IPS-20b (cell line): ENCODE data around the gene STRADA.
A peak's percentile ranks its signal among the peaks of the same experiment; 100 is the strongest.

Experiments
- H3K27ac ChIP-seq: one replicate; pipeline ENCODE4 v1.5.1; 2013; ENCODE audit warnings: low read length
- H3K27me3 ChIP-seq: 2 replicates; pipeline ENCODE4 v1.6.1; 2013; ENCODE audit warnings: mild to moderate bottlenecking, low read length, inconsistent platforms; ENCODE audit not compliant: insufficient read depth
- H3K36me3 ChIP-seq: 2 replicates; pipeline ENCODE4 v1.6.1; 2013; ENCODE audit warnings: low read depth, mild to moderate bottlenecking, inconsistent platforms, low read length, moderate library complexity; ENCODE audit not compliant: insufficient read depth
- H3K4me1 ChIP-seq: 2 replicates; pipeline ENCODE4 v1.6.1; 2013; ENCODE audit warnings: mild to moderate bottlenecking, control low read depth, inconsistent platforms, low read length, moderate library complexity; ENCODE audit not compliant: insufficient read depth
- H3K4me3 ChIP-seq: 2 replicates; pipeline ENCODE4 v1.5.1; 2013; ENCODE audit warnings: mild to moderate bottlenecking, low read length, inconsistent platforms
- H3K9ac ChIP-seq: 2 replicates; pipeline ENCODE4 v1.6.1; 2013; ENCODE audit warnings: low read depth, mild to moderate bottlenecking, inconsistent platforms, low read length, moderate library complexity
- H3K9me3 ChIP-seq: 2 replicates; pipeline ENCODE4 v1.6.1; 2013; ENCODE audit warnings: mild to moderate bottlenecking, low read depth, low read length, inconsistent platforms; ENCODE audit not compliant: insufficient read depth

Gene STRADA

GRCh38 chr17:63675607-63676546, 65.7 kb downstream of the STRADA start:
- Histone ChIP-seq H3K27me3 (no peaks in the 10 kb centered on the region), H3K9ac (0 out of 2 replicates have a peak overlapping the region, but pooled peaks have one; percentile 2), H3K9me3 (no peaks in the 10 kb centered on the region), H3K27ac (peak overlapping the region; percentile 50), H3K4me1 (peaks cover 21% of the 10 kb centered on the region), H3K36me3 (no peaks in the 10 kb centered on the region), H3K4me3 (no peak overlapping the region)

DNA sequence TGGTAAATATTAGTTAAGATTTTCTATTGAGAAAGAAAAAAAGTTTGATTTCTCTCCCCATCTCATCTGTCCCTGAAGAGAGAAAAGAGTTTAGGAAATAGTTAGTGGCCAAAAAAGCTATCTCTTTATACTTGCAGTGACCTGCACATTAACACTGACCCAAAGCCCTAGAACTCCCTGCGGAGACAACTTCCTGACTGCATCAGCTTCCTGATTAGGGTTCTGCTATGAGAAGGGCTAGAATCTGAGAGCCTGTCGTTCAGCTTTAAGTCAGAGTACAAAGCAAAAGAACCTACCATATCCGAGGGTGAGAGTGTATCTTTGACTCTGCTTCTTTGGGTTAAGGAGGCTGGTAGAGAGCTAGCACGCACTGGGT, 66.4 kb downstream of the STRADA start:
- 0 out of 2 replicates have a peak overlapping the region, but pooled peaks have one; percentile 2 for H3K9ac ChIP-seq
- peaks cover 21% of the 10 kb centered on the region for H3K4me1 ChIP-seq
- H3K36me3 ChIP-seq = no peaks in the 10 kb centered on the region
- H3K4me3 ChIP-seq = no peak overlapping the region
- no peaks in the 10 kb centered on the region for H3K9me3 ChIP-seq
- H3K27me3 ChIP-seq = no peaks in the 10 kb centered on the region
- no peak overlapping the region for H3K27ac ChIP-seq

DNA sequence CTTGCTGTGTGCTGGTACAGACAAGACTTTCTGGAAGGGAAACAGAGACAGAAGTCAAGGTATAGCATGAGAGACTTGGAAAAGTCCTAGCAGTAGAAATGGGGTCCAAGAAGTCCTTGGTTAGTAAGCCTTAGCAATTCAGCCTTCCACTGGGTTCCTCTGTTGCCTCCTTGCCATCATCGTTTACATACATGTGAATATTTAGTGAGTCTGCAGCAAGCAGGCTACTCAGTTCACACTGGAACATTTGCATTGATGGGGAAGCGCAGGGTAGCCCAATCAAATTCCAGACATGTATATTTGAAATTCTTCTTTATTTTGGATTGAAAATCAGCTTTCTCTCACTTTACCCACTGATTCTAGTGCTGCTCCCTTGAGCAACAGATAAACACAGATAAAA, 68.7 kb downstream of the STRADA start:
- H3K36me3 ChIP-seq = no peaks in the 10 kb centered on the region; the same call in 1 of the 2 replicates
- H3K27me3 ChIP-seq = no peaks in the 10 kb centered on the region
- no peak overlapping the region for H3K9ac ChIP-seq
- H3K4me1 ChIP-seq = peaks cover 21% of the 10 kb centered on the region
- no peak overlapping the region for H3K27ac ChIP-seq
- H3K9me3 ChIP-seq = no peaks in the 10 kb centered on the region
- H3K4me3 ChIP-seq = no peak overlapping the region

GRCh38 chr17:63665527-63666214, 75.9 kb downstream of the STRADA start:
- Histone ChIP-seq H3K27me3 (no peaks in the 10 kb centered on the region), H3K36me3 (no peaks in the 10 kb centered on the region; the same call in 1 of the 2 replicates)

GRCh38 chr17:63659850-63660249, 81.7 kb downstream of the STRADA start:
- no peak overlapping the region for H3K9ac ChIP-seq
- no peak overlapping the region for H3K4me3 ChIP-seq
- H3K36me3 ChIP-seq = peaks cover 10% of the 10 kb centered on the region
- H3K4me1 ChIP-seq = no peaks in the 10 kb centered on the region
- no peaks in the 10 kb centered on the region for H3K9me3 ChIP-seq
- no peaks in the 10 kb centered on the region for H3K27me3 ChIP-seq
- no peak overlapping the region for H3K27ac ChIP-seq

More at GRCh38 chr17:63665527-63666214, 75.9 kb downstream of the STRADA start:
- Histone ChIP-seq H3K4me3 (no peak overlapping the region), H3K9ac (no peak overlapping the region), H3K9me3 (no peaks in the 10 kb centered on the region), H3K4me1 (no peaks in the 10 kb centered on the region), H3K27ac (no peak overlapping the region)

- H3K36me3 ChIP-seq = peaks cover 11% of the 10 kb centered on the region
- H3K9ac ChIP-seq = no peak overlapping the region
- no peak overlapping the region for H3K4me3 ChIP-seq
- H3K27ac ChIP-seq = no peak overlapping the region
- no peaks in the 10 kb centered on the region for H3K9me3 ChIP-seq
- no peaks in the 10 kb centered on the region for H3K4me1 ChIP-seq
- no peaks in the 10 kb centered on the region for H3K27me3 ChIP-seq
Measured at GRCh38 chr17:63658366-63658765, 83.2 kb downstream of the STRADA start.

DNA sequence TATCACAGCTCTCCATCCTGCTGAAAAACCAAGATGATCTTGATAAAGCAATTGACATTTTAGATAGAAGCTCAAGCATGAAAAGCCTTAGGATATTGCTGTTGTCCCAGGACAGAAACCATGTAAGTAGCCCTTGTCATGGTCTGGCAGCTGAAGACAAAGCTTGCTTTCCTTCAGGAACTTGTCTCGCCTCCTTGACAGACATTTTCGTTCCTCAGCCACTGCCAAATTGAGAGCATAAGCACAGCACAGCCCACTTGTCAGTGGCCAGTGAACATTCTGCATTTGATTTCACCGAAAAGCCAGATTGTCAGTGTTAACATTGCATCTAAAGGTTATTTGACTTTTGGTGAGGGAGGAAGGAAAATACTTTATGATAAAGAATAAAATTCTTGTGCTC, 83.8 kb downstream of the STRADA start:
- H3K27ac ChIP-seq = no peak overlapping the region
- H3K4me3 ChIP-seq = no peak overlapping the region
- no peaks in the 10 kb centered on the region for H3K27me3 ChIP-seq
- peaks cover 17% of the 10 kb centered on the region for H3K36me3 ChIP-seq
- no peak overlapping the region for H3K9ac ChIP-seq
- no peaks in the 10 kb centered on the region for H3K4me1 ChIP-seq
- no peaks in the 10 kb centered on the region for H3K9me3 ChIP-seq

GRCh38 chr17:63653050-63653449, 88.5 kb downstream of the STRADA start:
- H3K4me1 ChIP-seq = peaks cover 3% of the 10 kb centered on the region; the same call in 1 of the 2 replicates
- H3K36me3 ChIP-seq = peaks cover 17% of the 10 kb centered on the region
- no peaks in the 10 kb centered on the region for H3K27me3 ChIP-seq
- H3K9me3 ChIP-seq = no peaks in the 10 kb centered on the region
- H3K4me3 ChIP-seq = no peak overlapping the region
- no peak overlapping the region for H3K27ac ChIP-seq
- H3K9ac ChIP-seq = no peak overlapping the region
